ENCODE data around the gene EFNA5. TPM values are rescaled to one million over a fixed set of nuclear protein-coding genes. Genes with fewer than 3 reads are reported as not detected.

The EFNA5 gene
- total RNA-seq, 3 donors from 2014 or later (not counting 1 experiment from before 2014, with no cell fraction given) = 2.2 to 8.1 (median 4.3) TPM

GRCh38 chr5:107713228-107713627 is 42.5 kb upstream of the EFNA5 start:
- Histone ChIP-seq H3K4me3 (ENCODE audit: low read length) (no peak overlapping the region), H3K9me3 (ENCODE audit: control insufficient read depth, insufficient read depth, low read length) (no peaks in the 10 kb centered on the region), H3K4me1 (ENCODE audit: control insufficient read depth, insufficient read depth, low read length) (no peaks in the 10 kb centered on the region), H3K27me3 (ENCODE audit: control insufficient read depth, insufficient read depth, low read length) (no peaks in the 10 kb centered on the region), H3K36me3 (ENCODE audit: control insufficient read depth, insufficient read depth, low read length) (no peaks in the 10 kb centered on the region), H3K27ac (ENCODE audit: low read length) (no peak overlapping the region)
- TF ChIP-seq CTCF (IDR thresholded peaks at IDR 0.05) = no peak
- Mint-ChIP-seq H3K9me3 (peaks cover 0 to 3% of the 10 kb centered on the region in 2 donors), H3K27ac (no peak overlapping the region), H3K4me1 (no peaks in the 10 kb centered on the region), H3K27me3 (ENCODE audit: low read depth in 2 of 2) (peaks cover 0 to 2% of the 10 kb centered on the region in 2 donors), H3K4me3 (no peak overlapping the region), H3K36me3 (no peaks in the 10 kb centered on the region)
- WGBS (ENCODE audit: insufficient coverage) = 67% methylated on average over 1 of the region's 5 CpGs
- no peak for DNase-seq
- intact Hi-C loops (cut with micrococcal nuclease) = no loop called here
- no peak for ATAC-seq

GRCh38 chr5:107712359-107712870 is 41.7 kb upstream of the EFNA5 start:
- WGBS (ENCODE audit: insufficient coverage) = 100% methylated on average over 1 of the region's 2 CpGs
- H3K9me3 Mint-ChIP-seq = peaks cover 0 to 3% of the 10 kb centered on the region in 2 donors

GRCh38 chr5:107705402-107706014 is 34.8 kb upstream of the EFNA5 start:
- H3K4me3 Mint-ChIP-seq = no peak overlapping the region
- intact Hi-C loops (cut with micrococcal nuclease) = no loop called here
- Histone ChIP-seq H3K4me3 (ENCODE audit: low read length) (no peak overlapping the region), H3K4me1 (ENCODE audit: control insufficient read depth, insufficient read depth, low read length) (no peaks in the 10 kb centered on the region), H3K27ac (ENCODE audit: low read length) (no peak overlapping the region), H3K27me3 (ENCODE audit: control insufficient read depth, insufficient read depth, low read length) (no peaks in the 10 kb centered on the region), H3K9me3 (ENCODE audit: control insufficient read depth, insufficient read depth, low read length) (no peaks in the 10 kb centered on the region), H3K36me3 (ENCODE audit: control insufficient read depth, insufficient read depth, low read length) (no peaks in the 10 kb centered on the region)
- H3K27ac Mint-ChIP-seq = no peak overlapping the region
- peaks cover 0 to 4% of the 10 kb centered on the region in 2 donors for H3K4me1 Mint-ChIP-seq
- H3K36me3 Mint-ChIP-seq = no peaks in the 10 kb centered on the region
- 60% methylated on average over 3 of the region's 5 CpGs for WGBS (ENCODE audit: insufficient coverage)
- peaks cover 0 to 3% of the 10 kb centered on the region in 2 donors for H3K9me3 Mint-ChIP-seq
- no peak for TF ChIP-seq CTCF (IDR thresholded peaks at IDR 0.05)
- DNase-seq = no peak
- ATAC-seq = no peak
- H3K27me3 Mint-ChIP-seq (ENCODE audit: low read depth in 2 of 2) = peaks cover 25 to 31% of the 10 kb centered on the region in 2 donors

More at GRCh38 chr5:107712359-107712870, 41.7 kb upstream of the EFNA5 start:
- DNase-seq (no peak), ATAC-seq (no peak)
- no peak for TF ChIP-seq CTCF (IDR thresholded peaks at IDR 0.05)
- H3K4me3 Mint-ChIP-seq = no peak overlapping the region
- no peak overlapping the region for H3K27ac Mint-ChIP-seq
- no peaks in the 10 kb centered on the region for H3K4me1 ChIP-seq (ENCODE audit: control insufficient read depth, insufficient read depth, low read length)
- no peaks in the 10 kb centered on the region for H3K36me3 Mint-ChIP-seq
- H3K4me3 ChIP-seq (ENCODE audit: low read length) = no peak overlapping the region
- no peaks in the 10 kb centered on the region for H3K36me3 ChIP-seq (ENCODE audit: control insufficient read depth, insufficient read depth, low read length)
- intact Hi-C loops (cut with micrococcal nuclease) = no loop called here
- H3K27me3 ChIP-seq (ENCODE audit: control insufficient read depth, insufficient read depth, low read length) = no peaks in the 10 kb centered on the region
- H3K27me3 Mint-ChIP-seq (ENCODE audit: low read depth in 2 of 2) = peaks cover 0 to 5% of the 10 kb centered on the region in 2 donors
- no peak overlapping the region for H3K27ac ChIP-seq (ENCODE audit: low read length)
- no peaks in the 10 kb centered on the region for H3K9me3 ChIP-seq (ENCODE audit: control insufficient read depth, insufficient read depth, low read length)
- no peaks in the 10 kb centered on the region for H3K4me1 Mint-ChIP-seq

All from natural killer cell (primary cell).